ENCODE results near the gene LRGUK.

DNA sequence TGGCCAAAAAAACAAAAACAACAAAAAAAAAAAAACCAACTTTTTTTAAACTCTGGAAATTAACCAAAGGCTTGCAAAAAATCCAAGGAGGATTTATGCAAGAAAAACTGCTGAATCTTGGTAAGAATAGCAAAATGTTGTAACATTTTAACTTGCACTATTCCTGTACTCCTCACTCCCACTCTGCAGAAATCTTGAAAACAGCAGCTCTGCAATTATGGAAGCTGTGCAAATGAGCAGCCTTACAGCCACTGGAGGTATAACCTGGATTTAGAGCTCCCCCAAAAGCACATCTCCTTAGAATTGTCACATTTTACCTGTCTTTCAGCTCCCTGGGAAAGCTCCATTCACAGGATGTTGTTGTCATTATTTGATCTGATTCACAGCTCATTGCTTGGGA, 41.8 kb upstream of the LRGUK start:
- TF ChIP-seq POLR2A (IDR thresholded peaks at IDR 0.05) (no peak), POLR2AphosphoS5 (IDR thresholded peaks at IDR 0.05) (no peak), EP300 (IDR thresholded peaks at IDR 0.05; ENCODE audit: low read depth) (no peak)
- TF ChIP-seq, protein P1, sequence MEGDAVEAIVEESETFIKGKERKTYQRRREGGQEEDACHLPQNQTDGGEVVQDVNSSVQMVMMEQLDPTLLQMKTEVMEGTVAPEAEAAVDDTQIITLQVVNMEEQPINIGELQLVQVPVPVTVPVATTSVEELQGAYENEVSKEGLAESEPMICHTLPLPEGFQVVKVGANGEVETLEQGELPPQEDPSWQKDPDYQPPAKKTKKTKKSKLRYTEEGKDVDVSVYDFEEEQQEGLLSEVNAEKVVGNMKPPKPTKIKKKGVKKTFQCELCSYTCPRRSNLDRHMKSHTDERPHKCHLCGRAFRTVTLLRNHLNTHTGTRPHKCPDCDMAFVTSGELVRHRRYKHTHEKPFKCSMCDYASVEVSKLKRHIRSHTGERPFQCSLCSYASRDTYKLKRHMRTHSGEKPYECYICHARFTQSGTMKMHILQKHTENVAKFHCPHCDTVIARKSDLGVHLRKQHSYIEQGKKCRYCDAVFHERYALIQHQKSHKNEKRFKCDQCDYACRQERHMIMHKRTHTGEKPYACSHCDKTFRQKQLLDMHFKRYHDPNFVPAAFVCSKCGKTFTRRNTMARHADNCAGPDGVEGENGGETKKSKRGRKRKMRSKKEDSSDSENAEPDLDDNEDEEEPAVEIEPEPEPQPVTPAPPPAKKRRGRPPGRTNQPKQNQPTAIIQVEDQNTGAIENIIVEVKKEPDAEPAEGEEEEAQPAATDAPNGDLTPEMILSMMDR (IDR thresholded peaks at IDR 0.05), result no peak

Data from transverse colon (tissue), 4 donors.